Measurements from ENCODE around the gene FUT9.
A peak's percentile ranks its signal among the peaks of the same experiment; 100 is the strongest.

The FUT9 gene

DNA sequence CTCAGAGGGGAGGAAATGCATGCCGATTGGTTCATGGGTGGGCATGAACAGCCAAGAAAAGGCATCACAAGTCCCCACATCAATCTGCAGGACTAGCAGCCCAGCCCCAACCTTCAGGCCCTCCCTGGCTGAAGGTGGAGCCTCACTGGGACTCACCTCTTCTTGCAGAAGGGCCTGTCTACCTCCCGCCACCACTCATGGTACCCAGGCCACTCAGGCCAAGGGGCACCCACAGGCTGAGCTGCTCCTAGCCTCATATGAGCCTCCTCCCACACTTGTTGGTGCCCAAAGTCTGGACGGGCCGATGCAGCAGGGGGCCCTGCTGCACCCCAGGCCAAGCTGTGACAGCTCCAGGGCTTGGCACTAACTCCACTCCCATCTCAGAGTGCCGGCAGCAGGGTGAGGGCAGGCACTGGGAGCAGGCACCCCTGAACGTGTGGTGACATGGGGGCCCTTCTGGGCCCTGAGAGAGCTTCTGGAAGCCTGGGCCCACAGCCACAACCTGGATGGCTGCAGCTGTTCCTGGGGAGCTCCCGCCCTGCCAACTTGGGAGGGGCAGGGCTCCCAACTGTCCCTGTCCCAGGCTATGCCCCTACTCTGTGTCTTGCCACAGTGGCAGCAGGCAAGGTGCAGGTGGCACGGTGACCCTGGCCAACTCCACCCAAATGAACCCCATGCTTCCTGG lies 13.7 kb upstream of the FUT9 start:
- Histone ChIP-seq H3K27me3 (ENCODE audit: insufficient read depth, insufficient read length) (no peaks in the 10 kb centered on the region), H3K4me3 (ENCODE audit: insufficient read length, low read depth) (no peak overlapping the region), H3K9me3 (ENCODE audit: insufficient read depth, low read length) (no peaks in the 10 kb centered on the region), H3K9ac (ENCODE audit: insufficient read length, low read depth) (no peak overlapping the region), H3K4me1 (ENCODE audit: insufficient read depth, insufficient read length) (no peaks in the 10 kb centered on the region), H3K36me3 (ENCODE audit: insufficient read depth, insufficient read length, low read length) (no peaks in the 10 kb centered on the region)
- TF ChIP-seq ZNF274 (IDR thresholded peaks at IDR 0.05; ENCODE audit: low read depth, low read length): no peak
- no peak for TF ChIP-seq SUZ12 (IDR thresholded peaks at IDR 0.05; ENCODE audit: extremely low read depth, insufficient read depth, insufficient read length)
- TF ChIP-seq YY1 (IDR thresholded peaks at IDR 0.05; ENCODE audit: insufficient read depth, insufficient read length): no peak
- no peak for DNase-seq (ENCODE audit: low read depth, low spot score)

DNA sequence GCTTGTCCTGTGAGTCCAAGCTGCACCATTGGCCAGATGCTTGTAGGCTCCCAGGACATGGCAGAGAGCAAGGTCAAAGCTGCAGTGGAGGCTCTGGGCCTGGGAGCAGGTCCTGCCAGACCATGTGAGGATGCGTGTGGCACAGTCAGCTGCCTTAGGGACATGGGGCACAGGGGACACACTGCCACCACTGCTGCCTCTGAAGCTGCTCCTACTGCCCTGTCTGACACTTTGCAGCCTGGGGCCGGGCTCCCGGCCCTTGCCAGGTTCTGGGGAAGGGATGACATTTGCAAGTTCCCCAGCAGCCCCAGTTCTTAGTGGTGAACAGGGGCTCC lies 13.2 kb upstream of the FUT9 start:
- no peaks in the 10 kb centered on the region for H3K4me1 ChIP-seq (ENCODE audit: insufficient read depth, insufficient read length)
- H3K4me3 ChIP-seq (ENCODE audit: insufficient read length, low read depth): no peak overlapping the region
- no peaks in the 10 kb centered on the region for H3K36me3 ChIP-seq (ENCODE audit: insufficient read depth, insufficient read length, low read length)
- TF ChIP-seq ZNF274 (IDR thresholded peaks at IDR 0.05; ENCODE audit: low read depth, low read length) (no peak), YY1 (IDR thresholded peaks at IDR 0.05; ENCODE audit: insufficient read depth, insufficient read length) (no peak), SUZ12 (IDR thresholded peaks at IDR 0.05; ENCODE audit: extremely low read depth, insufficient read depth, insufficient read length) (no peak)
- no peaks in the 10 kb centered on the region for H3K27me3 ChIP-seq (ENCODE audit: insufficient read depth, insufficient read length)
- DNase-seq (ENCODE audit: low read depth, low spot score): no peak
- H3K9ac ChIP-seq (ENCODE audit: insufficient read length, low read depth): no peak overlapping the region
- H3K9me3 ChIP-seq (ENCODE audit: insufficient read depth, low read length): no peaks in the 10 kb centered on the region

DNA sequence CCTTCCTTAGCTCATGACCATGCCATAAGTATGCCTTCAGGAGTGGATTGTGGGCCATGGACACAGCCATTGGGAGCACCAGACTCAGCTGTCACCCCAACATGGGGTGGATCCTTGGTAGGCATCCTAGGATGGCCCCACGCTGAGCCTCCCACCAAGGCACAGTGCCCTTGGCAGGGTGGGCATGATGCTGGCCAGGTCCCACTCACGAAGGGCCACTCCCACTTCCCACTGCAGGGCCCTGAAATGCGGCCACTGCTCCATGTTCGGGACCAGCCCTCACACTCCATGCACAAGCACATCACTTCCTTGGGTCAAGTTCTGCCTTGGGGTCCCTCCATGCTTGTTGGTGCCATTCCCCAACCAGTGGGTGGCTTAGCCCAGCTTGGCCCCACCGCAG lies 12.9 kb upstream of the FUT9 start:
- no peak overlapping the region for H3K4me3 ChIP-seq (ENCODE audit: insufficient read length, low read depth)

GRCh38 chr6:96007663-96008062 lies 8.1 kb upstream of the FUT9 start:
- no peak for DNase-seq (ENCODE audit: low read depth, low spot score)
- TF ChIP-seq SUZ12 (IDR thresholded peaks at IDR 0.05; ENCODE audit: extremely low read depth, insufficient read depth, insufficient read length) (no peak), YY1 (IDR thresholded peaks at IDR 0.05; ENCODE audit: insufficient read depth, insufficient read length) (no peak), ZNF274 (IDR thresholded peaks at IDR 0.05; ENCODE audit: low read depth, low read length) (no peak)
- no peaks in the 10 kb centered on the region for H3K36me3 ChIP-seq (ENCODE audit: insufficient read depth, insufficient read length, low read length)
- no peak overlapping the region for H3K4me3 ChIP-seq (ENCODE audit: insufficient read length, low read depth)
- no peaks in the 10 kb centered on the region for H3K9me3 ChIP-seq (ENCODE audit: insufficient read depth, low read length)
- no peaks in the 10 kb centered on the region for H3K27me3 ChIP-seq (ENCODE audit: insufficient read depth, insufficient read length)
- no peaks in the 10 kb centered on the region for H3K4me1 ChIP-seq (ENCODE audit: insufficient read depth, insufficient read length)
- H3K9ac ChIP-seq (ENCODE audit: insufficient read length, low read depth): no peak overlapping the region

More for the DNA sequence above, 12.9 kb upstream of the FUT9 start:
- TF ChIP-seq SUZ12 (IDR thresholded peaks at IDR 0.05; ENCODE audit: extremely low read depth, insufficient read depth, insufficient read length): no peak
- no peak for TF ChIP-seq YY1 (IDR thresholded peaks at IDR 0.05; ENCODE audit: insufficient read depth, insufficient read length)
- TF ChIP-seq ZNF274 (IDR thresholded peaks at IDR 0.05; ENCODE audit: low read depth, low read length): no peak
- Histone ChIP-seq H3K27me3 (ENCODE audit: insufficient read depth, insufficient read length) (no peaks in the 10 kb centered on the region), H3K36me3 (ENCODE audit: insufficient read depth, insufficient read length, low read length) (no peaks in the 10 kb centered on the region), H3K4me1 (ENCODE audit: insufficient read depth, insufficient read length) (no peaks in the 10 kb centered on the region), H3K9ac (ENCODE audit: insufficient read length, low read depth) (no peak overlapping the region), H3K9me3 (ENCODE audit: insufficient read depth, low read length) (no peaks in the 10 kb centered on the region)
- no peak for DNase-seq (ENCODE audit: low read depth, low spot score)

DNA sequence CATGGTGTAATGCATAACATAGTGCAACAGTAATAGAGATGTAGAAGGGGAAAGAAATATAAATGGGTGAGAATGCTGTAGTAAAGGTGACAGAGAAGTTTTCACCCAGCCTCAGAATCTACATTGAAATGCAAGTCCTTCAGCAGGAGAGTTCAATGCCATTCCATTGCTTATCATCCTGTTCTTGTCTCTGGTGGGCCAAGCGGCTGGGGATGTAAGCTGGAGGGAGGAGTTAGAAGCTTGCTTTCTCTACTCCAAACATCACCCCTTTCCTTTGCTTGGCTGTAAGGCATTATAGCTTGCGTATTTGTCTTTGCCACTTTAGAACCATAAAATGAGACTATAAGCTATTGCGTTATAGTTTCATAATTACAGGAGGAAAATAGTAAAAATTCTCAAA lies 2.2 kb upstream of the FUT9 start:
- Histone ChIP-seq H3K4me3 (ENCODE audit: insufficient read length, low read depth) (no peak overlapping the region), H3K9ac (ENCODE audit: insufficient read length, low read depth) (no peak overlapping the region), H3K27me3 (ENCODE audit: insufficient read depth, insufficient read length) (peaks cover 27% of the 10 kb centered on the region), H3K9me3 (ENCODE audit: insufficient read depth, low read length) (no peaks in the 10 kb centered on the region), H3K36me3 (ENCODE audit: insufficient read depth, insufficient read length, low read length) (no peaks in the 10 kb centered on the region), H3K4me1 (ENCODE audit: insufficient read depth, insufficient read length) (no peaks in the 10 kb centered on the region)
- no peak for DNase-seq (ENCODE audit: low read depth, low spot score)
- TF ChIP-seq ZNF274 (IDR thresholded peaks at IDR 0.05; ENCODE audit: low read depth, low read length) (no peak), SUZ12 (IDR thresholded peaks at IDR 0.05; ENCODE audit: extremely low read depth, insufficient read depth, insufficient read length) (no peak), YY1 (IDR thresholded peaks at IDR 0.05; ENCODE audit: insufficient read depth, insufficient read length) (no peak)

GRCh38 chr6:96014846-96015517 lies 792 bp upstream of the FUT9 start:
- Histone ChIP-seq H3K9ac (ENCODE audit: insufficient read length, low read depth) (peak overlapping the region; percentile 74), H3K36me3 (ENCODE audit: insufficient read depth, insufficient read length, low read length) (no peaks in the 10 kb centered on the region), H3K27me3 (ENCODE audit: insufficient read depth, insufficient read length) (peaks cover 27% of the 10 kb centered on the region), H3K4me3 (ENCODE audit: insufficient read length, low read depth) (peak overlapping the region; percentile 72), H3K4me1 (ENCODE audit: insufficient read depth, insufficient read length) (no peaks in the 10 kb centered on the region), H3K9me3 (ENCODE audit: insufficient read depth, low read length) (no peaks in the 10 kb centered on the region)
- DNase-seq (ENCODE audit: low read depth, low spot score): no peak
- no peak for TF ChIP-seq YY1 (IDR thresholded peaks at IDR 0.05; ENCODE audit: insufficient read depth, insufficient read length)

DNA sequence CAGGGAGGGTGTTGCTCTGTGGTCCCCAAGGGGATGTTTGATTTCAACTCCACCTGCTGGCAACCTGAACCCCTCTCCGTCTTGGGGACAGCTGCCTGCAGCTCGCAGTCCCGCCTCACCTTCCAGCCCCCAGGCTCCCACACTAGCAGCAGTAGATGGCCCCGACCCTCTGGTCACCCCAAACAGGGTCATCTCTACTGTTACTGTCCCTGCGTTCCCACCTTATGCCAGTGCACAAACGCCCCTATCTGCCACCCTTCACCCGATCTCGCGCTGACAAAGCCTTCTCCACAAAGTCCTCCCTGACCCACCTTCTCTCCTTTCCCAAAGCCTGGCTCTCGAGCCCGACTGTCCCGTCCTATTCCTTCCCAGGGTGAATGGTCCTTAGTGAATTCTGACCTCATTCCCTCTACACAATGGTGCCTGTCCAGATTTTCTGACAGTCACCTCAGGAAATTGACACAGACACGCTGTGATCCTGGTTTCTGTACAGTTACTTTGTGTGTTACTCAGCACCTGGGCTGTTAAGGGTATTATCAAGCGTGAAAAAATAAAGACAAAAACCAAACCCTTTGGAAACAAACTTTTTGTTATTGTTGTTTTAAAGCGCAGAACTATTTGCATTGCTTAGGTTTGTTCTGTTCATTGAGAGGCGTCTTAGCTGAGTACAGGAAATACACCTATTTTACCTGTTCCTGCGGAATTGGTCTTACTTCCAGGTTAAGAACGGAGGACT lies 728 bp downstream of the FUT9 start:
- H3K4me3 ChIP-seq (ENCODE audit: insufficient read length, low read depth): peak overlapping the region; percentile 72
- H3K9me3 ChIP-seq (ENCODE audit: insufficient read depth, low read length): no peaks in the 10 kb centered on the region
- H3K36me3 ChIP-seq (ENCODE audit: insufficient read depth, insufficient read length, low read length): no peaks in the 10 kb centered on the region
- H3K9ac ChIP-seq (ENCODE audit: insufficient read length, low read depth): peak overlapping the region; percentile 74
- no peaks in the 10 kb centered on the region for H3K4me1 ChIP-seq (ENCODE audit: insufficient read depth, insufficient read length)
- DNase-seq (ENCODE audit: low read depth, low spot score): no peak
- TF ChIP-seq ZNF274 (IDR thresholded peaks at IDR 0.05; ENCODE audit: low read depth, low read length) (no peak), YY1 (IDR thresholded peaks at IDR 0.05; ENCODE audit: insufficient read depth, insufficient read length) (no peak)
- peaks cover 27% of the 10 kb centered on the region for H3K27me3 ChIP-seq (ENCODE audit: insufficient read depth, insufficient read length)

Measured in NT2/D1 (cell line).